NT2/D1 (cell line): ENCODE results near the gene PTPRN2.

Experiments
- YY1 ChIP-seq: IDR thresholded peaks from 2 replicates; pipeline ENCODE4 v1.6.1; 2011; ENCODE audit not compliant: insufficient read length, insufficient read depth
- ZNF274 ChIP-seq: IDR thresholded peaks from 2 replicates; pipeline ENCODE4 v1.6.1; 2011; ENCODE audit warnings: mild to moderate bottlenecking, low read depth, low read length

DNA sequence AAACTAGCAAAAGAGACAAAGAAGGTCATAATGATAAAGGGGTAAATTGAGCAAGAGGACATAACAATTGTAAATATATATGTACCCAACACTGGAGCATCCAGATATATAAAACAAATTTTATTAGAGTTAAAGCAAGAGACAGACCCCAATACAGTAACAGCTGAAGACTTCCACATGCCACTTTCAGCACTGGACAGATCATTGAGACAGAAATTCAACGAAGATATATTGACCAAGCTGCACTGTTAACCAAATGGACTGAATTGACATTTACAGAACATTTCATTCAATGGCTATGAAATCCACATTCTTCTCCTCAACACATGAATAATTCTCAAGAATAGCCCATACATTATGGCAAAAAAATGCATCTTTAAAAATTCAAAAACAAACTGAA lies 378.2 kb downstream of the PTPRN2 start:
- TF ChIP-seq YY1 (no peak), ZNF274 (no peak)
